HCEC 1CT (cell line): ENCODE results near the gene TNKS1BP1.
"Not testable (repeated sequence)": the region's sequence is repeated elsewhere in the genome, so short reads cannot be mapped to it uniquely, and the experiment has no call there.

Experiments
- DNase-seq: peaks from one replicate; pipeline ENCODE4 v3.0.0-alpha.2; 2017

TNKS1BP1 gene

GRCh38 chr11:57310091-57310490 lies 14.7 kb downstream of the TNKS1BP1 start:
- no peak for DNase-seq

DNA sequence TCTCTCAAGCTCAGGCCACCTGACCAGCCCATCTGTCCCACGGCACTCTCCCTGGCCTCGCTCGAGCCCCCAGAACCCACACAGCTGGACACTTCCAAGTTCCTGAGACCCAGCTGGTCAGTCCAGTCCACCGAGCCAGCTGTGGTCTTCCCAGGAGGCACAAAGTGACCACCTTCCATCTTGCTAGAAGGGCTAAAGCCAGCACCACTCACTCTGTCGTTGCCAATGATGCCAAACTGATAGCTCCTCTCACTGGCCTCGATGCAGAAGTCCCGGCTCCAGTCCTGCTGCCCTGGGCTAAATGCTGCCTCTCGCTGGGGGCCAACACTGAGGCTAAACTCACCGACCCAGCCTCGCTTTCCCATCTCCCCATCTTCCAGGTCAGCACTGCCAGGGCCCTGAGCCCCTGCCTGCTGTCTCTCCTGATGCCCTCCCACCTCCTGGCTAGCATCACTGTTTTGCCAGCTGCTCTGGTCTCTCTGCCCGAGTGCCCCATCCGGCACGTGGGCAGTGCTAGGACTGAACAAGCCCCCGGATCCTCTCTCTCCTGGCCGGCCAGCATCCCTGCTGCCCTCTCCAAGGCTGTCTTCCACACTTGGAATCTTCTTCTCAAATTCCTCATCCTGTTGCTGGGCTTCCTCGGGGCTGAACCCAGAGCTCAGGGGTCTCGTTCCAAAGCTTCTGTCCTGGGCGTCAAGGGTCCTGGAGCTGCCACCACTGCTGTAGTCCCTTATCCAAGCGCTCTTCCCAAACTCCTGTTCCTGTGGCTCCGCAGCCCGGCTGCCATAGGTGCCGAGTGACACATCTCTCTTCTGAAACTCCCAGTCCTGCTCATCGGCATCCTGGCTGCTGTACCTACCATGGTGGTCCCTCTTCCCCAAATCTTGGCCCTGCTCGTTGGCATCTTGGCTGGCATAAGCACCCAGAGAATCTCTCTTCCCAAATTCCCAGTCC lies 15.4 kb downstream of the TNKS1BP1 start:
- no peak for DNase-seq

DNA sequence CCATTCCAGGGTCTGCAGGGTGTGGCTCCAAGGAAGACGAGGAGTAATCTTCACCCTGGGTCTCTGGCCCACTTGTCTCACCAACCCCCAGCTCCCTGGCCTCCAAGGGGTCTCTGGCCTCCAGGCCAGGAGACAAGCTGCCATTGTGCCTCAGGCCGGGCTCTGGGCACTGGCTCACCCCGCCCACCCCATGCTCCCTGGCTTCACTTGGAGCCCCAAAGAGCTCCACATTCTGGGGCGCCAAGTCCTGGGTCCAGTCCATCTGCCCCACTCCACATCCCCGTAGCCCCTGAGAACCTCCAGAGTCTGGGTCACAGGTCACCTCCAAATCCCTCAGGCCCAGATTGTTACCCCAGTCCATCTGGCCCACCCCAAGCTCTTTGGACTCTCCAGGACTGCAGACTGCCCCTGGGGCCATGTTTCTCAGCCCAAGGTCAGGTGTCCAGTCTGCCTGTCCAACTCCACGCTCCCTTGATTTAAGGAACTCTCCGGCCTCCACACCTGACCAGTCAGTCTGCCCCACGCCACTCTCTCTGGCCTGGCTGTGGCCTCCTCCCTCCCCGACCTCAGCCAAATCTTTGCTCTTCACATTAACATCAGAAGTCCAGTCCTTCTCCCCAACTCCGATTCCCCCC lies 16.2 kb downstream of the TNKS1BP1 start:
- DNase-seq, result no peak

GRCh38 chr11:57307666-57308270 lies 17.0 kb downstream of the TNKS1BP1 start:
- no peak for DNase-seq

GRCh38 chr11:57306940-57307565 lies 17.7 kb downstream of the TNKS1BP1 start:
- DNase-seq, result no peak

- no peak for DNase-seq
These were observed 18.4 kb downstream of the TNKS1BP1 start for GRCh38 chr11:57306161-57306876.

- no peak for DNase-seq
These were observed 19.2 kb downstream of the TNKS1BP1 start for GRCh38 chr11:57305523-57305922.

DNA sequence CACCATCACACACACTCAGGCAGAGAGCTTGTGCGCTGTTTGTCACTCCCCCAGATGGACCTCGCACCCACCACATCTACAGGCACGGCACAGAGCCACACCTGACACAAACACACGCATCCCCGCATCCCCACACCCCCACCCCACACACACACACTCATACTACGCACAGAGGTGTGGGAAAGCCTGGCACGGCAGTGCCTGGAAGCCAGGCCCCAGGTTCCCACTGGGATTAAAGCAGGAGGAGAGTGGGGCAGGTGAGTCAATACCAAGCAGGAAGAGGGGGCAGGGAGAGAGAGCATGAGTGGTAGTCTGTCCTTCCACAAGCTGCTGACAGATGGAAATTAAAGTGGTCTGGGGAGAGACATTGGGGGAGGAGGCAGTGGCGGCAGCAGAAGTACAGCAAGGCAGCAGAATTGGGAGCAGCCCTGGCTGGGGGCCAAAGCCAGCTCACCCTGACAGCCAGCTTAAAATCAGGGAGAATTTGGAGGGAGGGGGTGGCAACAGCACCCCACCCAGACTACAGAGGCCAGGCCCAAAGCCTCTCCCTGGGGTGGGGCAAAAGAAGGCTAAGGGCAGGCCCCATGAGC lies 20.7 kb downstream of the TNKS1BP1 start:
- DNase-seq, result no peak

DNA sequence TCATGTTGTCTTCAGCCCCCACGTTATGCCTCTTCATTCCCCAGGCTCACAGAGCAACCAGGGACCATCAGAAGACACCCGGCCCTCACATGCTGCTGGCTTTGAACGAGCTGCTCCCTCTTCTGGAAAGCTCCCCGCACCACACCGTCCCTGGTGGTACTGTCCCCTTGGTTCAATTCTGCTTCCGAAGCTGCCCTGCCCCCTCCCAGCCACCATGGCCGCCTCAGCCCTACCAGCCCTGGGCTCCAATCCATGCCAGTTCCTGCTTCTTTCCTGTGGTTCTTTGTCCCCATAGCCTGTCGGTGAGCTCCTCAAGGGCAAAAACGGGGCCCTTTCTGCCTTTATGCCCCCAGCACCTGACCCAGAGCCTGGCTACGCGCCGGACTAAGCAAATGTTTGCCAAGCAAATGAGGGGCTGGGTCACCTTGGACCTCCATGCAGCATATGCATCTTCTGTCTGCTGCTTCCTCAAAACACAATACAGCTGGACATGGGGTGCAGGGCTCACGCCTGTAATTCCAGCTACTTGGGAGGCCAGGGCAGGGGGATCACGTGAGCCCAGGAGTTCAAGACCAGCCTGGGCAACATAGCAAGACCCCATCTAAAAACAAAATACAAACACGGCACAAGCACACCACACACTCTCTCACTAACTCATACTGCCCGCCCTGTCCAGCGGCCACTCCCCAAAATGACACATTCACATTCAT lies 21.3 kb downstream of the TNKS1BP1 start:
- DNase-seq, result no peak

DNA sequence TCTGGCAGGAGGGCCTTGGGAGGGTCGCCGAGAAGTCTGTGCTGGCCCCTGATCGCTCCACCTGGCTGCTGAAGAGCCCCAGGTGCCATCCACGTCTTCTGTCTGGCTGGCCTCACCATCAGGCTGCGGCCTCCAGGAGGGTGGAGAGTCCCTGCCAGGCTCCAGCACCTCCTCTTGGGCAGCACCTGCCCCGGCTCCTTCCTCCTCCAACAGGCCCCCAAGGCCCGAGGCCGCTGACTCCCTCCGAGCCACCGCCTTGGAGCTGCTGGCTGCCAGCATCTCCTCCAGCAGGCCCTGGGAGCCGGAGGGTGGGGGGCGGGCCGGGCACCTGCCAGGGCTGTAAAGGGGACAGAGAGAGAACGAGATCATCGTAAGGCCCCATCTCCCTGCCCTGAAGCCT lies 22.3 kb downstream of the TNKS1BP1 start:
- DNase-seq, result no peak

- DNase-seq, result no peak
These were observed 22.9 kb downstream of the TNKS1BP1 start for GRCh38 chr11:57301711-57302423.

DNA sequence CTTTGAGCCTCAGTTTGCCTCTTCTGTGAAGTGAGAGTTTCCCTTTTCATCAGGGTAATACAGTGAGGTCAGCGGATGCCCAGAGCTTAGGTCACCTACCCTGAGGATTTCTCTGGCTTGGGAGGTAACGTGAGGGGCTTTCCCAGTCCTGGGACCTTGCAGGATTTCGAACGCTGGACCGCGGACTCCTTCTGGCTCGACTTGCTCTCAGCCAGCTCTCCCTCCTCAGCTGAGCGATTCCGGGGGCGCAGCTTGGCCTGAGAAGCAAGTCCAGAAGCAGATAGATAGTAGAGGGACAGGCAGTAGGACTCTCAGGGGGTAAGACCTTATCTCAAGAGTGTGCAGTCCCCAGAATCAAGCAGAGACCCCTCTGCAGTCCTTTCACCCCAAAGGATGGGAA lies 24.0 kb downstream of the TNKS1BP1 start:
- DNase-seq, result no peak

- DNase-seq, result no peak
These were observed 25.5 kb downstream of the TNKS1BP1 start for GRCh38 chr11:57299150-57299737.

DNA sequence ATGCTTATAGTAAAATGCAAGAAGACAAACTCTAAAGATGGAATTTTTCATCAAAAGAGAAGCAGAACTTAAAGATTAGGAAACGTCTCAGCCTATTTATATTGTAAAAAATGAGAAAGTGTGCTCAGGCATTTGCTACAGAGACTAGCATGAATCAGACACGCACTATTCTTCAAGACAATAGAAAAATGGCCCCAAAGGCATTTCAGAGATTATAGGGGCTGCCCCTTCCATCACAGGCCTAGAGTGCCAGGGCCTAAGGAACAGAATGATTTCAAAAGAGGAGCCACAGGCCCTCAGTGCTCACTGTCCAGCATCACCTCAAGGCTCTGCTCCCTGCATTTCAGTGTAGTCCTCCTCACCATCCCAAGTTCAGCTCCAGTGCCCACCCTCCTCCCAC lies 27.5 kb downstream of the TNKS1BP1 start:
- no peak for DNase-seq

GRCh38 chr11:57296205-57296604 lies 28.5 kb downstream of the TNKS1BP1 start:
- not testable (repeated sequence) for DNase-seq

DNA sequence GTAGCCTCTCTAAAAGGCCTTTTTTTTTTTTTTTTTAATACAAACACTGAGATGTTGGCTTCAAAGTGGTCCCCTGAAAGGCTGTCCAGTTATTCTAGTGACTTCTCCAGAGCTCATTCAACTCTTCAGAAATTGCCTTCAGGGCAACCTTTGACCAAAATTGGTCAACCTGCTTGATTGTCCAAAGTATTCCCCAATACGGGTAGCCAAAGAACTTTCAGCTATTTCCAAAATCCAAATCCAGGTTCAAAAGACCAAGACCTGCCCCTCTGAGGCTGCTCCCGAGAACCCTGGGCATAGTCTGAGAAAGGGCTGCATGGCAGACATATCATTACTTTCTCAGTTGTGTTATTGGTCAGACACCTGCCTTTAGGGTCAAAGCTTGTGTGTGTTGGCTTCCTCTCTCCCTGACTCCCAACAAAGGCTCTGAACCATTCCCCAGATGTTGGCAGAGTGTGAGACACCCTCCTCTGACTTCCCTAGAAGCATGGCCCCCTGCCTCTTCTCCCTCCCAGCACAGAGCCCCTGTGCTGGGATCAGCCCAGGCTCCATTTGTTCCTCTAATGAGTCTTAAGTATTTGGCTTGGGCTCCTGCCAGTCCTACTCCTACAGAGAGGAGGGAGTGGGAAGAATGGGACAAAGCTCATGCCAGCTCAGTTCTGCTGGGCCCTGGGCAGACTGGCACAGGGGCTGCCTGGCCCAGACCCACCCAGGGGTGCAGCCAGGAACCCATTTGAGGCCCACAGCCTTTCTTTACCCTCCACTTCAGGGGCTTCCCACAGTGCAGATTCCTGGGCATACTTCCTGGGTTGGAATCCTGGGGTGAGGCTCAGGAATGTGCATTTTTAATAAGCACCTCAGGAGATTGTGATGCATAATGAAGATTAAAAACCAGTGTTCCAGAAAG lies 30.3 kb downstream of the TNKS1BP1 start:
- no peak for DNase-seq

DNA sequence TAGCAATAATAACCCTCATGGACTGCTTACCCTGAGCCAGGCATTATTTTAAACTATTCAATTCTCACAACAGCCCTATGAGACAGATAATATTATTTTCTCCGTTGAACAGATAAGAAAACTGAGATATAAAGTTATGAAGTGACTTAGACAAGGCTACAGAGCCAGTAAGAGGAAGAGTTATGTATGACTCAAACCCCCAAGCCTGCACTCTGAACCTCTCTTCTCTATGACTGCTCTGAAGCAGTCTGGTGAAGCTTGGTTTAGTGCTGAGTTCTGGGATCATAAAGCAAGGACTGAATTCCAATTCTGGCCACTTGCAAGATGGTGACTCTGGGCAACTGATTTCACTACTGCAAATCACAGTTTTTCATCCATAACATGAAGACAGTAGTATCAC lies 34.5 kb downstream of the TNKS1BP1 start:
- peak; percentile 77 for DNase-seq

GRCh38 chr11:57288771-57289579 lies 35.8 kb downstream of the TNKS1BP1 start:
- DNase-seq, result peak; percentile 90
